Hepatocyte (in vitro differentiated cells): ENCODE data around the gene ADNP2. TPM values are rescaled to one million over a fixed set of nuclear protein-coding genes. Genes with fewer than 3 reads are reported as not detected.

Source experiments
- DNase-seq: peaks from one replicate; pipeline ENCODE4 v3.0.0-alpha.2; 2016; ENCODE audit warnings: low spot score
- H2AFZ ChIP-seq: fragments of 200-600 bp; sonication (generic); 2 replicates; pipeline ENCODE4 v1.6.0; 2016; ENCODE audit warnings: antibody characterized with exemption, mild to moderate bottlenecking
- H3K27ac ChIP-seq: fragments of 200-600 bp; sonication (generic); 2 replicates; pipeline ENCODE4 v1.5.1; 2016; ENCODE audit warnings: mild to moderate bottlenecking
- H3K27me3 ChIP-seq: fragments of 200-600 bp; sonication (generic); 2 replicates; pipeline ENCODE4 v1.6.1; 2016
- H3K36me3 ChIP-seq: fragments of 200-600 bp; sonication (generic); replicated peaks from 2 replicates; pipeline ENCODE4 v1.5.1; 2016; ENCODE audit warnings: low read depth; ENCODE audit not compliant: insufficient read depth
- H3K4me1 ChIP-seq: fragments of 200-600 bp; sonication (generic); 2 replicates; pipeline ENCODE4 v1.5.1; 2016; ENCODE audit warnings: mild to moderate bottlenecking, moderate library complexity; ENCODE audit not compliant: insufficient read depth
- H3K4me2 ChIP-seq: fragments of 200-600 bp; sonication (generic); 2 replicates; pipeline ENCODE4 v1.6.0; 2016
- H3K4me3 ChIP-seq: fragments of 200-600 bp; sonication (generic); 2 replicates; pipeline ENCODE4 v1.5.1; 2016; ENCODE audit warnings: mild to moderate bottlenecking
- H3K79me2 ChIP-seq: fragments of 200-600 bp; sonication (generic); 2 replicates; pipeline ENCODE4 v1.6.0; 2017; ENCODE audit warnings: mild to moderate bottlenecking
- H3K9me2 ChIP-seq: fragments of 200-600 bp; sonication (generic); replicated peaks from 2 replicates; pipeline ENCODE4 v1.6.0; 2017; ENCODE audit warnings: mild to moderate bottlenecking; ENCODE audit not compliant: insufficient read depth
- H3K9me3 ChIP-seq: fragments of 200-600 bp; sonication (generic); 2 replicates; pipeline ENCODE4 v1.5.1; 2016; ENCODE audit warnings: low read depth, mild to moderate bottlenecking
- H4K20me1 ChIP-seq: fragments of 200-600 bp; sonication (generic); 2 replicates; pipeline ENCODE4 v1.6.0; 2016; ENCODE audit warnings: mild to moderate bottlenecking; ENCODE audit not compliant: insufficient read depth, poor library complexity, severe bottlenecking
- EZH2 ChIP-seq: fragments of 200-600 bp; sonication (generic); IDR thresholded peaks from 2 replicates; pipeline ENCODE4 v1.6.1; 2016; ENCODE audit warnings: antibody characterized with exemption, mild to moderate bottlenecking, borderline replicate concordance
- EZH2phosphoT487 ChIP-seq: fragments of 200-600 bp; sonication (generic); IDR thresholded peaks from one replicate; pipeline ENCODE4 v1.6.1; 2018; ENCODE audit warnings: antibody characterized with exemption, mild to moderate bottlenecking, low read depth, moderate library complexity; ENCODE audit not compliant: unreplicated experiment, severe bottlenecking
- WGBS: methylation state at CpG from one replicate; pipeline ENCODE4 v1.1.6; 2016; ENCODE audit warnings: low lambda C conversion rate; ENCODE audit errors: missing lambda C conversion rate; 5-methylcytosine and 5-hydroxymethylcytosine counted together
- polyA plus RNA-seq: library from polyadenylated mRNA; unstranded; fragments of >200 nt; fragmentation: Nextera tagmentation; extraction: Ambion mirVana; gene quantifications from 2 replicates; pipeline ENCODE4 v1.2.1, GENCODE V29; 2016
- total RNA-seq: library from RNA; depleted of rRNA; stranded (reverse); fragments of >200 nt; gene quantifications from 2 replicates; pipeline ENCODE4 v1.2.3, GENCODE V29; 2014
- TF ChIP-seq, protein P1 (sequence below): fragments of 200-600 bp; sonication (generic); IDR thresholded peaks from 2 replicates; pipeline ENCODE4 v1.5.1; 2016; ENCODE audit warnings: antibody characterized with exemption, mild to moderate bottlenecking; ENCODE audit not compliant: poor library complexity

The ADNP2 gene
- total and polyA plus RNA-seq, 2 experiments from 2014 or later, result 5.3 to 19.8 TPM

DNA sequence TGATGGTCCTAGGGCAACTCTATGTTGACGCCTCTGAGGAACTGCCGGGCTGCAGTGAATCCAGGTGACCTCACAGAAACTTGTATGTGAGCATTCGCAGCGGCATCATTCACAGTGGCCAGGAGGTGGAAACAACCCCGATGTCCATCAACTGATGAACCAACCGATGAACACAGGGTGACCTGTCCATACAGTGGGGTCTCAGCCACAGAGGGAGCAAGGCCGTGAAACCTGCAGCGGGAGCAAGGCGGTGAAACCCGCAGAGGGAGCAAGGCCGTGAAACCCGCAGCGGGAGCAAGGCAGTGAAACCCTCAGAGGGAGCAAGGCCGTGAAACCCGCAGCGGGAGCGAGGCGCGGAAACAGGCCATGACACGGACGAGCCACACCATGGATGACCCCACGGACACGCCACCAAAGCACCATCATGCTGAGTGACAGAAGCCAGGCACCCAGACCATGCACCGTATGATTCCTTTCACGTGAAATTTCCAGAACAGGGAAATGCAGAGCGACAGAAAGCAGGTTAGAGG is 75.2 kb downstream of the ADNP2 start:
- no peaks in the 10 kb centered on the region for H3K27me3 ChIP-seq
- H3K79me2 ChIP-seq, result no peaks in the 10 kb centered on the region
- H3K27ac ChIP-seq, result no peak overlapping the region
- H2AFZ ChIP-seq, result no peak overlapping the region
- no peaks in the 10 kb centered on the region for H3K36me3 ChIP-seq
- no peaks in the 10 kb centered on the region for H3K4me1 ChIP-seq
- no peak for DNase-seq
- TF ChIP-seq EZH2phosphoT487 (no peak), EZH2 (no peak)
- TF ChIP-seq, protein P1, sequence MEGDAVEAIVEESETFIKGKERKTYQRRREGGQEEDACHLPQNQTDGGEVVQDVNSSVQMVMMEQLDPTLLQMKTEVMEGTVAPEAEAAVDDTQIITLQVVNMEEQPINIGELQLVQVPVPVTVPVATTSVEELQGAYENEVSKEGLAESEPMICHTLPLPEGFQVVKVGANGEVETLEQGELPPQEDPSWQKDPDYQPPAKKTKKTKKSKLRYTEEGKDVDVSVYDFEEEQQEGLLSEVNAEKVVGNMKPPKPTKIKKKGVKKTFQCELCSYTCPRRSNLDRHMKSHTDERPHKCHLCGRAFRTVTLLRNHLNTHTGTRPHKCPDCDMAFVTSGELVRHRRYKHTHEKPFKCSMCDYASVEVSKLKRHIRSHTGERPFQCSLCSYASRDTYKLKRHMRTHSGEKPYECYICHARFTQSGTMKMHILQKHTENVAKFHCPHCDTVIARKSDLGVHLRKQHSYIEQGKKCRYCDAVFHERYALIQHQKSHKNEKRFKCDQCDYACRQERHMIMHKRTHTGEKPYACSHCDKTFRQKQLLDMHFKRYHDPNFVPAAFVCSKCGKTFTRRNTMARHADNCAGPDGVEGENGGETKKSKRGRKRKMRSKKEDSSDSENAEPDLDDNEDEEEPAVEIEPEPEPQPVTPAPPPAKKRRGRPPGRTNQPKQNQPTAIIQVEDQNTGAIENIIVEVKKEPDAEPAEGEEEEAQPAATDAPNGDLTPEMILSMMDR, result no peak
- H4K20me1 ChIP-seq, result no peaks in the 10 kb centered on the region
- 98% methylated on average over 26 of the region's 26 CpGs for WGBS
- H3K9me3 ChIP-seq, result no peaks in the 10 kb centered on the region
- H3K4me2 ChIP-seq, result no peak overlapping the region
- H3K4me3 ChIP-seq, result no peak overlapping the region
- H3K9me2 ChIP-seq, result no peaks in the 10 kb centered on the region

DNA sequence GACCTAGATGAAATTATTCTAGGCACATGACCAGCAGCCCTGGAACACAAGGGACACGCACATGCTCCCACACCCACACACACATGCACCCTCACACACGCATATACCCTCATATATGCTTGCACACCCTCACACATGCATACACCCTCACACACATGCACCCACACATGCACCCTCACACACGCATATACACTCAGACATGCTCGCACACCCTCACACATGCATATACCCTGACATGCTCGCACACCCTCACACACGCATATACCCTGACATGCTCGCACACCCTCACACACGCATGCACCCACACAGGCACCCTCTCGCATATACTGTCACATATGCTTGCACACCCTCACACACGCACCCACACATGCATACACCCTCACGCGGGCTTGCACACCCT is 76.5 kb downstream of the ADNP2 start:
- H3K4me1 ChIP-seq, result no peaks in the 10 kb centered on the region
- no peaks in the 10 kb centered on the region for H4K20me1 ChIP-seq
- no peak overlapping the region for H3K27ac ChIP-seq
- no peak overlapping the region for H3K4me2 ChIP-seq
- H3K79me2 ChIP-seq, result no peaks in the 10 kb centered on the region
- WGBS, result 97% methylated on average over 12 of the region's 12 CpGs
- DNase-seq, result no peak
- H3K4me3 ChIP-seq, result no peak overlapping the region
- TF ChIP-seq EZH2phosphoT487, result no peak
- TF ChIP-seq, protein P1, result no peak
- TF ChIP-seq EZH2, result no peak
- no peaks in the 10 kb centered on the region for H3K9me2 ChIP-seq
- no peaks in the 10 kb centered on the region for H3K27me3 ChIP-seq
- H3K36me3 ChIP-seq, result no peaks in the 10 kb centered on the region
- H3K9me3 ChIP-seq, result no peaks in the 10 kb centered on the region
- H2AFZ ChIP-seq, result no peak overlapping the region

DNA sequence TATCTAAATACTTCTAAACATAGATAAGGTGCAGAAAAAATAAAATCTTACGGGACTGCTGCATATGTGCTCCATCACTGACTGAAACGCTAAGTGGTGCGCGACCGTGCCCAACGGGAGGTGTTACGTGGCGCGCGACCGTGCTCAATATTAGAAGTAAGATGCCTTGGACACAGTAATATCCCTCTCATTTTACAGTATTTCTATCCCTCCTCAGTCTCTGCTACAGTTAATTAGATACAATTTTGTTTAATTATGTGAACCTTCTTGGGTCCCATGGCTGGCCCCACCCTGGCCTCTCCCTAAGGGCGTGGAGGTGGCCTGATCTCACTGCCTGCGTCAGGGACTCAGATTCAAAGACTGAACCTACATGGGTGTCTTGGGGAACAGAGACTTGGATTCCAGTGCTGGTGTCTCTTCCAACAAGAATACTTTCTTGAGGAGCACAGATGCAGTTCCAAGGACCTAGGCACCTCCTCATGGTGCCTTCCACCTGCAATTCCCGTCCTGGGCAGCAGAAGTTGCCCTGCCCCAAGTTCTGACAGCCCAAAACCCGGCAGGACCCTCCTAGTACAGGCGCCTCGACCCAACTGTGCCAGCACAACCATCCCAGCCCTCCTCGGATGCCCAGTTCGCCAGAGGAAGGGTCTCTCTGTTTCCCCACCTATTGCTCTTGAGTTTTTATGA is 79.0 kb downstream of the ADNP2 start:
- Histone ChIP-seq H4K20me1 (no peaks in the 10 kb centered on the region), H3K79me2 (no peaks in the 10 kb centered on the region), H3K9me2 (no peaks in the 10 kb centered on the region), H3K4me3 (no peak overlapping the region), H3K36me3 (no peaks in the 10 kb centered on the region), H2AFZ (no peak overlapping the region), H3K27me3 (no peaks in the 10 kb centered on the region), H3K9me3 (no peaks in the 10 kb centered on the region), H3K27ac (no peak overlapping the region), H3K4me2 (no peak overlapping the region), H3K4me1 (no peaks in the 10 kb centered on the region)
- 98% methylated on average over 19 of the region's 19 CpGs for whole genome bisulfite sequencing
- no peak for DNase-seq
- TF ChIP-seq, protein P1, result no peak
- TF ChIP-seq EZH2 (no peak), EZH2phosphoT487 (no peak)
